Ovary (tissue), 9 donors: ENCODE results near the gene KCNK1. TPM values are rescaled to one million over a fixed set of nuclear protein-coding genes. Genes with fewer than 3 reads are reported as not detected.

Source experiments
- DNase-seq, 5 donors: peaks; one replicate each; pipeline ENCODE4 v3.0.0-alpha.2; 2019 to 2020
- H3K27ac ChIP-seq, 2 donors: fragments of 200-600 bp; one replicate each; pipeline versions ENCODE4 v1.5.1 to v1.8.0; 2019 to 2022
- H3K27me3 ChIP-seq: fragments of 200-600 bp; one replicate; pipeline ENCODE4 v1.8.0; 2022
- H3K36me3 ChIP-seq: fragments of 200-600 bp; sonication (generic); one replicate; pipeline ENCODE4 v1.5.1; 2019
- H3K4me1 ChIP-seq: one replicate; pipeline ENCODE4 v1.8.1; 2013; ENCODE audit warnings: mild to moderate bottlenecking, moderate library complexity; ENCODE audit not compliant: insufficient read depth
- H3K4me3 ChIP-seq: fragments of 200-600 bp; sonication (generic); one replicate; pipeline ENCODE4 v1.5.1; 2017
- H3K9me3 ChIP-seq, 2 donors: fragments of 200-600 bp in 1 of 2; sonication (generic) in 1 of 2; one replicate each; pipeline versions ENCODE4 v1.5.1 to v1.8.1; 2013 to 2019; ENCODE audit warnings: mild to moderate bottlenecking in 1 of 2, moderate library complexity in 1 of 2
- EP300 ChIP-seq: sonication (generic); formaldehyde crosslinking; IDR thresholded peaks from one replicate; pipeline ENCODE4 v1.6.1; 2017; ENCODE audit warnings: antibody characterized with exemption
- POLR2A ChIP-seq: fragments of 450-650 bp; IDR thresholded peaks from one replicate; pipeline ENCODE4 v1.6.1; 2017; ENCODE audit warnings: antibody characterized with exemption, mild to moderate bottlenecking, moderate library complexity
- WGBS, 3 donors: extraction: QIAGEN DNeasy Blood & Tissue Kit in 1 of 3; methylation state at CpG; one replicate each; pipeline versions ENCODE4 v1.1.5 to v1.1.7; 2013 to 2017; 5-methylcytosine and 5-hydroxymethylcytosine counted together
- intact Hi-C, 4 donors: fragments of 100-400 bp; cut with DNase I; formaldehyde crosslinking; loops; one replicate each; pipeline versions ENCODE4 v1.11.0 to v1.15.1; 2022 to 2023
- polyA plus RNA-seq, 2 donors: library from polyadenylated mRNA; stranded (reverse); fragments of 200-250 nt in 1 of 2; fragments of 350-450 nt in 1 of 2; fragmentation: Illumina TruSeq in 1 of 2; extraction: RNeasy Lipid Tissue Mini Kit (QIAGEN cat#74804) in 1 of 2; gene quantifications; one replicate each; pipeline ENCODE4 v1.2.3, GENCODE V29; 2013 to 2014
- total RNA-seq, 7 donors: library from RNA; depleted of rRNA in 2 of 7; stranded (reverse); fragments of >200 nt in 2 of 7; fragmentation: NEBNext Ultra II Directional in 3 of 7; extraction: Animal tissue kit (Norgen Biotek cat#: 25700) in 3 of 7; gene quantifications; one replicate each; pipeline versions ENCODE4 v1.1.0 to v1.2.4, GENCODE V29; 2016 to 2023
- TF ChIP-seq, protein P1 (sequence below), 3 donors: fragments of 450-650 bp in 2 of 3; fragments of 200-600 bp in 1 of 3; IDR thresholded peaks; one replicate each; pipeline versions ENCODE4 v1.5.1 to v1.8.0; 2016 to 2022; ENCODE audit warnings: antibody characterized with exemption in 3 of 3, mild to moderate bottlenecking in 1 of 3
- donor health status: DM: no; HTN: no; CAD: no; lungs with moderate emphysema.
- donor health status: DM: no; HTN: no; CAD: no.
- donor health status: Bipolar disorder and iron deficiency.
- donor health status: DM: yes; HTN: yes; CAD: no.
- donor health status: DM: no; HTN: no; CAD: no.
- donor health status: DM: yes; HTN: yes; CAD: no.

The KCNK1 gene
- total and polyA plus RNA-seq, 9 donors = 3.1 to 24.8 (median 4.9) TPM

GRCh38 chr1:233651061-233651460 is 37.2 kb downstream of the KCNK1 start:
- no peak for TF ChIP-seq POLR2A
- TF ChIP-seq, protein P1, sequence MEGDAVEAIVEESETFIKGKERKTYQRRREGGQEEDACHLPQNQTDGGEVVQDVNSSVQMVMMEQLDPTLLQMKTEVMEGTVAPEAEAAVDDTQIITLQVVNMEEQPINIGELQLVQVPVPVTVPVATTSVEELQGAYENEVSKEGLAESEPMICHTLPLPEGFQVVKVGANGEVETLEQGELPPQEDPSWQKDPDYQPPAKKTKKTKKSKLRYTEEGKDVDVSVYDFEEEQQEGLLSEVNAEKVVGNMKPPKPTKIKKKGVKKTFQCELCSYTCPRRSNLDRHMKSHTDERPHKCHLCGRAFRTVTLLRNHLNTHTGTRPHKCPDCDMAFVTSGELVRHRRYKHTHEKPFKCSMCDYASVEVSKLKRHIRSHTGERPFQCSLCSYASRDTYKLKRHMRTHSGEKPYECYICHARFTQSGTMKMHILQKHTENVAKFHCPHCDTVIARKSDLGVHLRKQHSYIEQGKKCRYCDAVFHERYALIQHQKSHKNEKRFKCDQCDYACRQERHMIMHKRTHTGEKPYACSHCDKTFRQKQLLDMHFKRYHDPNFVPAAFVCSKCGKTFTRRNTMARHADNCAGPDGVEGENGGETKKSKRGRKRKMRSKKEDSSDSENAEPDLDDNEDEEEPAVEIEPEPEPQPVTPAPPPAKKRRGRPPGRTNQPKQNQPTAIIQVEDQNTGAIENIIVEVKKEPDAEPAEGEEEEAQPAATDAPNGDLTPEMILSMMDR (IDR thresholded peaks at IDR 0.05) = no peak
- TF ChIP-seq EP300 = no peak
- Histone ChIP-seq H3K9me3 (no peaks in the 10 kb centered on the region), H3K4me3 (no peak overlapping the region), H3K27me3 (no peaks in the 10 kb centered on the region), H3K36me3 (no peaks in the 10 kb centered on the region), H3K27ac (no peak overlapping the region), H3K4me1 (no peaks in the 10 kb centered on the region)
- DNase-seq = no peak
- WGBS, 3 donors = 88 to 89% (median 88%) methylated on average over 5 of the region's 5 CpGs
- intact Hi-C loops = no loop called here

DNA sequence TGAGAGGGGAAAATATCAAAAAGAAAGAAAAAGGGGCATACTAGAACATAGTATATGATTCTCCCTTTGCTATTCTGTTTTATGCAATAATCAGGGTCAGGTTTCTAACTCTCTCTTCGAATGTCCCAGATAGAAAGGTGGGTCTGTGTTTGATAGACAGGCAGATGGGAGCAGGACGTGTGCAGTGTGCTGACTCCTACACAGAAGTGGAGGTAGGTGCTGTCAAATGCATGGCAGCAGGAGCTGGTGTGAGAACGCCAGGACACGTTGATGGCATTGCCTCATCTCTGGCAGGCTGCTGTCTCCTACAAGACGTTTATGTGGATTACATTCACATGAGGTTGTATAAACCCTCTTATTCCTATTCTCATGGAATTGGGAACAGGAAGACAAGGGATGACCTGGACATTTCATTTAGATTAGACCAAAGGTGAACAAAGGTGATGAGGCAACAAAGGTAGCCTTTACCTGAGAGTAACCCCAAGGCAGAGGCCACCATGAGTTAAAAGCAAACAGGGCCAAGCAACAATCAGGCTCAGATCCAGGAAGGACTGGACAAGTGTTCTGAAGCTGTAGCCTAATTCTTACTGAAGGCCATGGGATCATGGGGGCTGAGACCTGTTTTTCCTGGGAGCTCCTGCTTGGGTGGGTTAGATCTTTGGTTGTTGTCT is 37.8 kb downstream of the KCNK1 start:
- 73 to 85% (median 79%) methylated on average over 5 of the region's 5 CpGs for WGBS, 3 donors
- H3K27me3 ChIP-seq = no peaks in the 10 kb centered on the region
- DNase-seq = no peak
- no peak overlapping the region for H3K27ac ChIP-seq
- no peak overlapping the region for H3K4me3 ChIP-seq
- H3K4me1 ChIP-seq = no peaks in the 10 kb centered on the region
- intact Hi-C loops = no loop called here
- H3K9me3 ChIP-seq = no peaks in the 10 kb centered on the region
- TF ChIP-seq POLR2A = no peak
- TF ChIP-seq, protein P1 (IDR thresholded peaks at IDR 0.05) = no peak
- H3K36me3 ChIP-seq = no peaks in the 10 kb centered on the region

- no peaks in the 10 kb centered on the region for H3K36me3 ChIP-seq
- H3K9me3 ChIP-seq = no peaks in the 10 kb centered on the region
- no peak overlapping the region for H3K4me3 ChIP-seq
- 82 to 83% (median 83%) methylated on average over 2 of the region's 2 CpGs for WGBS, 3 donors
- no peak overlapping the region for H3K27ac ChIP-seq
- no peak for DNase-seq
- TF ChIP-seq, protein P1 (IDR thresholded peaks at IDR 0.05) = no peak
- TF ChIP-seq POLR2A (no peak), EP300 (no peak)
- intact Hi-C loops = no loop called here
- H3K4me1 ChIP-seq = no peaks in the 10 kb centered on the region
- no peaks in the 10 kb centered on the region for H3K27me3 ChIP-seq
Observed at GRCh38 chr1:233652526-233652925, 38.6 kb downstream of the KCNK1 start.

DNA sequence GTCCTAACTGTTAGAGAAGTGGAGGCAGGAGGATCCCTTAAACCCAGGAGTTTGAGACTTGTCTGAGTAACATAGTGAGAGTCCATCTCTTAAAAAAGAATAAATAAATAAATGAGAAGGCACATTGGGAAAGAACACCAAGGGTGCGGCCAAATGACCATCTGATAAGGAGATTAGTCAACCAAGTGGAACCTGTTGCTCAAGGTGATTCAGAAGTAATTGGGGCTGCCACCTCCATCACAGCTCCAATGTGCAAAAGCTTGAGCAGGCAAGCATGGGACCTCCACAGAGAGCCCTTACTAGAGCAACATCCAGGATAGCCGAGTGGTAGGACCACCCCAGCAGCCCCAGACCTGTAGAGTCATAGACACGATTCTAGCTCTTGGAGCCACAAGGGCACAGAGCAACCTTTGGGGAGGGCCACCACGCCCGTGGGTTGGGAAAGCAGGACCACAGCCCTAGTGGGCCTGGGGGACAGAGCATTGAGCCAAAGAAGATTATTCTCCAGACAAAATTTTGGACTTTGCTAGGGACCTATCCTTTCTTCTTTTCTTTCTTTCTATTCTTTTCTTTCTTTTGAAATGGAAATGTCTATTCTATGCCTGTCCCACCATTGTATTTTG is 40.9 kb downstream of the KCNK1 start:
- WGBS, 3 donors = 89 to 96% (median 94%) methylated on average over 5 of the region's 5 CpGs
- no peak for TF ChIP-seq EP300
- TF ChIP-seq, protein P1 (IDR thresholded peaks at IDR 0.05) = no peak
- no peak for TF ChIP-seq POLR2A
- no peaks in the 10 kb centered on the region for H3K9me3 ChIP-seq

More for the DNA sequence above, 40.9 kb downstream of the KCNK1 start:
- intact Hi-C loops = no loop called here
- no peaks in the 10 kb centered on the region for H3K27me3 ChIP-seq
- H3K36me3 ChIP-seq = no peaks in the 10 kb centered on the region
- H3K27ac ChIP-seq = no peak overlapping the region
- H3K4me3 ChIP-seq = no peak overlapping the region
- H3K4me1 ChIP-seq = no peaks in the 10 kb centered on the region
- DNase-seq = no peak
